Astrocyte (in vitro differentiated cells and primary cell): ENCODE results near the gene ATP10A. TPM values are rescaled to one million over a fixed set of nuclear protein-coding genes. Genes with fewer than 3 reads are reported as not detected.

Experiments used
- DNase-seq: peaks from one replicate; pipeline ENCODE4 v3.0.0-alpha.2; 2010; ENCODE audit warnings: low read depth
- FAIRE-seq: peaks from 2 replicates; lab custom pipeline; 2011; peaks lifted over from hg19 to GRCh38; lab: Jason Lieb, UNC
- H2AFZ ChIP-seq: 2 replicates; pipeline ENCODE4 v1.6.0; 2012; ENCODE audit warnings: low read depth, low read length, inconsistent platforms
- H3K27ac ChIP-seq: 2 replicates; pipeline ENCODE4 v1.5.1; 2011; ENCODE audit warnings: low read depth, low read length, inconsistent platforms
- H3K27me3 ChIP-seq: 2 replicates; pipeline ENCODE4 v1.6.0; 2011; ENCODE audit warnings: low read length, inconsistent platforms; ENCODE audit not compliant: insufficient read depth
- H3K36me3 ChIP-seq: 2 replicates; pipeline ENCODE4 v1.5.1; 2011; ENCODE audit warnings: low read length, inconsistent platforms; ENCODE audit not compliant: insufficient read depth
- H3K4me1 ChIP-seq: 2 replicates; pipeline ENCODE4 v1.5.1; 2011; ENCODE audit warnings: low read length, inconsistent platforms; ENCODE audit not compliant: insufficient read depth
- H3K4me2 ChIP-seq: 2 replicates; pipeline ENCODE4 v1.6.0; 2012; ENCODE audit warnings: low read length, inconsistent platforms
- H3K4me3 ChIP-seq: 2 replicates; pipeline ENCODE4 v1.5.1; 2011; ENCODE audit warnings: low read depth, mild to moderate bottlenecking, low read length, inconsistent platforms; ENCODE audit not compliant: insufficient read depth
- H3K79me2 ChIP-seq: 2 replicates; pipeline ENCODE4 v1.6.0; 2012; ENCODE audit warnings: mild to moderate bottlenecking, low read length, inconsistent platforms; ENCODE audit not compliant: insufficient read depth
- H3K9ac ChIP-seq: 2 replicates; pipeline ENCODE4 v1.6.0; 2012; ENCODE audit warnings: mild to moderate bottlenecking, low read length, inconsistent platforms
- H3K9me3 ChIP-seq: 2 replicates; pipeline ENCODE4 v1.5.1; 2012; ENCODE audit warnings: low read depth, mild to moderate bottlenecking, low read length, inconsistent platforms; ENCODE audit not compliant: insufficient read depth
- H4K20me1 ChIP-seq: 2 replicates; pipeline ENCODE4 v1.6.0; 2012; ENCODE audit warnings: low read length, inconsistent platforms; ENCODE audit not compliant: insufficient read depth
- H3K27ac Mint-ChIP-seq: one replicate; pipeline ENCODE4 v1.8.0; 2021; ENCODE audit warnings: mild to moderate bottlenecking, mixed read lengths; ENCODE audit not compliant: unreplicated experiment
- H3K27me3 Mint-ChIP-seq: one replicate; pipeline ENCODE4 v1.8.0; 2021; ENCODE audit warnings: low read depth, mixed read lengths; ENCODE audit not compliant: unreplicated experiment
- H3K36me3 Mint-ChIP-seq: one replicate; pipeline ENCODE4 v1.8.0; 2021; ENCODE audit warnings: low read depth, mixed read lengths; ENCODE audit not compliant: unreplicated experiment
- H3K4me1 Mint-ChIP-seq: one replicate; pipeline ENCODE4 v1.8.0; 2021; ENCODE audit warnings: low read depth, mixed read lengths; ENCODE audit not compliant: unreplicated experiment
- H3K4me3 Mint-ChIP-seq: one replicate; pipeline ENCODE4 v1.8.0; 2021; ENCODE audit warnings: mild to moderate bottlenecking, moderate library complexity, mixed read lengths; ENCODE audit not compliant: unreplicated experiment
- H3K9me3 Mint-ChIP-seq: one replicate; pipeline ENCODE4 v1.8.0; 2021; ENCODE audit warnings: mild to moderate bottlenecking, mixed read lengths; ENCODE audit not compliant: unreplicated experiment
- EZH2 ChIP-seq: IDR thresholded peaks from 2 replicates; pipeline ENCODE4 v1.6.1; 2012; ENCODE audit warnings: mild to moderate bottlenecking, low read length, inconsistent platforms; ENCODE audit not compliant: insufficient read depth
- total RNA-seq: library from RNA; stranded (reverse); gene quantifications from 2 replicates; pipeline ENCODE4 v1.2.1, GENCODE V29; 2021
- TF ChIP-seq, protein P1 (sequence below): IDR thresholded peaks from 2 replicates; pipeline ENCODE4 v1.5.1; 2011; ENCODE audit warnings: low read depth, mild to moderate bottlenecking, inconsistent platforms, low read length, moderate library complexity; ENCODE audit not compliant: insufficient read depth

Gene ATP10A
- total RNA-seq, 1 donor from 2014 or later, result 21.1 TPM

DNA sequence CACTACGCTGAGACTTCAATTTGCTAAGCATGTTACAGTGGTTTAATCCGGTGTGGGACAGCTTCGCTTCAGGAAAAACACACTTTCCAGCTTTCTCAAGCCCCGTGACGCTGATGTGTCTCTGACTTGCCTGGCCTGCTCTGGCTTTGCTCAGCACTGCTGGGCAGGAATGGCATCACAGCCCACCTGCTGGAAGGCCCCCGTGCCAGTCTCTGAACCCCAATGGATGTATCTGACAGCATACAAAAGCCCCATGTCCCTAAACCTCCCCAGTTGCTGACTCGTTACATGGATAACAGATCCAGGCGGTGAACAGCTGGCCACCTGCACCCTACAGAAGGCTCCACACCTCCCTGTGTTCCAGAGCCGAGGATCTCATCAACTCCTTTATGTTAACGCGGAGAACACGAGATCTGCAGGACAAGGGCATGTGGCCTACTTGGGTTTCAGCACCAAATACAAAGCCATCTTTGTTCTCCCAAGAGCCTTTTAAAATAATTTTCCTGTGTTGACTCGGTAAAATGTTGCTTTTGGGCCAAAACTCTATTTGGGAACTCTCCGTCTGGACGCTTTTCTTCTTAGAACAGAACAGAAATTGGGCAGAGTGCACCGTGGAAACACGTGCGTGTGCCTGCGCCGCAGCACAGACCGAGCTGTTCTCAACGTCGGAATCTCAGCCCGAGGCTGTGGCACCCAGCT lies 61.4 kb downstream of the ATP10A start:
- no peak overlapping the region for H3K9ac ChIP-seq
- Mint-ChIP-seq H3K27ac (no peak overlapping the region), H3K36me3 (peaks cover 16% of the 10 kb centered on the region)

DNA sequence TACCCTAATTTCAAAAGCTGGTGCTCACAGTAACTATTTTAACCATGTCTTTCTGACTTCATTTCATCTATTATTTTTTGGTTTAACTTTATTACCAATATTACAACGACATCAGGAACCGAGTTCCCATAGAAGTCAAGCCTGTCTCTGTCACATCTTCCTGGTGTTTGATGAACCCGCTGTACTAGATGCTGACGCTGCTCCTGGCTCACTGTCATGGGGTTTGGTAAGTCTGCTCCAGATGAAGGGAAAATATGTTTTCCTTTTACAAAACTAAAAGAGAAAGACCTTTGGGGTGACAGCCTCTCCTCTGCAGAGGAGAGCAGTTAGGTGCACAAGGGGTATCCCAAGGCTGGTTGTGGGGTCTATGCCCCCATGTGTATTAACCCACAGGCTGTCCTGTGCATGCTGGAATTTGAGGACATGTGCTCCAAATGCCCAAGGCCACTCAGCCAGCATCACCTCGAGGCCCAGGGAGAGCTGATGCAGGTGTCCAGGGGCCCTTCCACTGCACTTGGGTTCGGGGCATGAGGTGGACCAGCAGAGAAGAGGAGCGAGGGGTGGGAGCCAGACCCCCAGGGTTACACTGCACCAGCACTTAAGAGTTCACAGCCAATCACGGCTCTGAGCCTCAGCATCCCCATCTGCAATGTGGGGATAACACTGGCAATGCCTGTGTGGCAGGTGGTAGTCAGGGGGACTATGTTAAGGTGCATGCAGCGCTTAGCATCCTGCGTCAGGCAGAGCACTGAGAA lies 62.2 kb downstream of the ATP10A start:
- Histone ChIP-seq H2AFZ (no peak overlapping the region), H3K27me3 (no peaks in the 10 kb centered on the region), H3K4me1 (peaks cover 8% of the 10 kb centered on the region), H3K79me2 (peaks cover 31% of the 10 kb centered on the region), H4K20me1 (peaks cover 11% of the 10 kb centered on the region), H3K9ac (no peak overlapping the region), H3K27ac (no peak overlapping the region), H3K36me3 (no peaks in the 10 kb centered on the region), H3K4me2 (no peak overlapping the region), H3K9me3 (no peaks in the 10 kb centered on the region), H3K4me3 (no peak overlapping the region)
- DNase-seq (no peak), FAIRE-seq (no peak)
- peaks cover 4% of the 10 kb centered on the region for H3K9me3 Mint-ChIP-seq
- no peak overlapping the region for H3K4me3 Mint-ChIP-seq
- no peaks in the 10 kb centered on the region for H3K27me3 Mint-ChIP-seq
- TF ChIP-seq, protein P1, sequence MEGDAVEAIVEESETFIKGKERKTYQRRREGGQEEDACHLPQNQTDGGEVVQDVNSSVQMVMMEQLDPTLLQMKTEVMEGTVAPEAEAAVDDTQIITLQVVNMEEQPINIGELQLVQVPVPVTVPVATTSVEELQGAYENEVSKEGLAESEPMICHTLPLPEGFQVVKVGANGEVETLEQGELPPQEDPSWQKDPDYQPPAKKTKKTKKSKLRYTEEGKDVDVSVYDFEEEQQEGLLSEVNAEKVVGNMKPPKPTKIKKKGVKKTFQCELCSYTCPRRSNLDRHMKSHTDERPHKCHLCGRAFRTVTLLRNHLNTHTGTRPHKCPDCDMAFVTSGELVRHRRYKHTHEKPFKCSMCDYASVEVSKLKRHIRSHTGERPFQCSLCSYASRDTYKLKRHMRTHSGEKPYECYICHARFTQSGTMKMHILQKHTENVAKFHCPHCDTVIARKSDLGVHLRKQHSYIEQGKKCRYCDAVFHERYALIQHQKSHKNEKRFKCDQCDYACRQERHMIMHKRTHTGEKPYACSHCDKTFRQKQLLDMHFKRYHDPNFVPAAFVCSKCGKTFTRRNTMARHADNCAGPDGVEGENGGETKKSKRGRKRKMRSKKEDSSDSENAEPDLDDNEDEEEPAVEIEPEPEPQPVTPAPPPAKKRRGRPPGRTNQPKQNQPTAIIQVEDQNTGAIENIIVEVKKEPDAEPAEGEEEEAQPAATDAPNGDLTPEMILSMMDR, result no peak
- no peak for TF ChIP-seq EZH2
- H3K36me3 Mint-ChIP-seq, result peaks cover 16% of the 10 kb centered on the region
- no peaks in the 10 kb centered on the region for H3K4me1 Mint-ChIP-seq
- no peak overlapping the region for H3K27ac Mint-ChIP-seq

More for the DNA sequence above, 61.4 kb downstream of the ATP10A start:
- DNase-seq (no peak), FAIRE-seq (no peak)
- H3K4me2 ChIP-seq, result no peak overlapping the region
- Mint-ChIP-seq H3K9me3 (peaks cover 4% of the 10 kb centered on the region), H3K4me3 (no peak overlapping the region), H3K27me3 (no peaks in the 10 kb centered on the region), H3K4me1 (no peaks in the 10 kb centered on the region)
- no peaks in the 10 kb centered on the region for H3K36me3 ChIP-seq
- H3K4me1 ChIP-seq, result peaks cover 8% of the 10 kb centered on the region
- no peak overlapping the region for H2AFZ ChIP-seq
- H4K20me1 ChIP-seq, result peaks cover 11% of the 10 kb centered on the region
- TF ChIP-seq, protein P1, result no peak
- H3K27ac ChIP-seq, result no peak overlapping the region
- H3K27me3 ChIP-seq, result no peaks in the 10 kb centered on the region
- peaks cover 27% of the 10 kb centered on the region for H3K79me2 ChIP-seq
- no peak overlapping the region for H3K4me3 ChIP-seq
- no peaks in the 10 kb centered on the region for H3K9me3 ChIP-seq
